Effector CD8-positive, alpha-beta T cell (primary cell): Measurements from ENCODE around the gene GPR21.

Source experiments
- DNase-seq: peaks from one replicate; lab custom pipeline; 2025; lab: John Stamatoyannopoulos, UW

Gene GPR21

GRCh38 chr9:123063896-123064295, 30.4 kb downstream of the GPR21 start:
- no peak for DNase-seq

DNA sequence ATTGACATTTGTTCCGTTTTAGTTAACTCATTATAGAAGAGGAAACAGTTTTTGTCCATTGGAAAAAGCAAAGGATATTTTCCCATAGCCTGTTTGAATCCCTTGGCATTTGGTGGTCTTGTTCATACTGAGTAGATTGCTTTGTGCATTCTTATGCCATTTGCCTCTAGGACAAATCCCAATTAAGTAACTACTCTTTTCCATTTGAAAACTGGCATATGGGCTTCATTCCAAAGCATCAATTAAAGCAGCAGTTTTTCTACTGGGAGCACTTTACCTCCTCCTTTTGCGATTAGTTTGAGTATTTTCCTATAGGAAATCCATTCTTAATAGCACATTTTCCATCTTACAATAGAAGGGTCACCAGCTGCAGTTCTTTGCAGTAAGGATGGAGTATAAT, 31.2 kb downstream of the GPR21 start:
- no peak for DNase-seq

- DNase-seq: no peak
These were observed 31.7 kb downstream of the GPR21 start for GRCh38 chr9:123065196-123065595.

DNA sequence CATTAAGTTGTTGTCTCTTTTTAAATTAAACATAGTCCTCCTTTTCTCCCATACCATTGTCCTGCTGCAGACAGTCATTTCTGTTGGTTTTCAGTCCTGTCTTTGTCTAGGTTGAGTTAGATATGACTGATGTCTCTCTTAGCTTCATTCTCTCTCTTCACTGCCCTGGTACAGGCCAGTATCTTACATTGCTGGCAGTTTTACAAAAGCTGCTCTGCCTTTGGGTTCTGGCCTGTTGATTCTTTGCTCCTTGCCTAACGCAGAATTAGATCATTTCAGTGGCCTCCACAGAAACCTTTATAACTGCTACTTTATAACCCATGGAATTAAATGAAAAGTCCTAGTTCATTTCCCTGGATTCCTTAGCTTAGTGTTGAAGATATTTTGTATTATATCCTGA, 33.7 kb downstream of the GPR21 start:
- no peak for DNase-seq

GRCh38 chr9:123069010-123069481, 35.6 kb downstream of the GPR21 start:
- no peak for DNase-seq

DNA sequence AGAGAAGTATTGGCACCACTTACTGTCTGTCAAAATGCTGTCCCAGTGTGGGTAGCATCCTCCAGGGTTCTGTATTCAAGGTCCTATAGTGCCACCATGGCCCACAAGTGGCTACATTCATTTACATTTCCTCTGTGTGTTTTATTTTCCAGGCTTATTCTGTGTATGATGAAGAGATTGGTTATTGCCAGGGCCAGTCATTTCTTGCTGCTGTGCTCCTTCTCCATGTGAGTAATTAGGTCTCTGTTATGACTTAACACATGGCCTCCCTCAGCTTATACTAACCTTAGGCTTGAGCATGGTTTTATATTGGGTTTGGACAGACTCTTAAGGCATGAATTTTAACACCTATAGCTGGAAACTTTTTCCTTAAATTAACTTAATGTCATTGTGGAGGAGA, 36.7 kb downstream of the GPR21 start:
- no peak for DNase-seq

GRCh38 chr9:123072407-123072995, 39.0 kb downstream of the GPR21 start:
- DNase-seq: no peak

DNA sequence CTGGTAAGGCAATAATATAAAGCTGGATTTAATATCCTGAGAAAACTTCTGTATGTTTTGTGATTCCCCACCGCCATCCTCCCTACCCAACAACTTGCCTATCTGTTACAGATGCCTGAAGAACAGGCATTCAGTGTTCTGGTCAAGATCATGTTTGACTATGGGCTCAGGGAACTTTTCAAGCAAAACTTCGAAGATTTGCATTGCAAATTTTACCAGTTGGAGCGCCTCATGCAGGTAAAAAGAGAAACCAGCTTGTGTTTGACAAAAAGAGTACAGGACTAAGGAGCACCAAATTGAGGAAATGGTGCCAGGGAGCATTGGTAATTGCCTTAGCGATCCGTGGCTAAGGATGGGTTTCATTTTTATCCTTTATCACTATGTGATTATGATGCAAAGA, 40.0 kb downstream of the GPR21 start:
- DNase-seq: no peak

- DNase-seq: no peak
These were observed 40.5 kb downstream of the GPR21 start for GRCh38 chr9:123073991-123074422.

- no peak for DNase-seq
These were observed 41.2 kb downstream of the GPR21 start for GRCh38 chr9:123074628-123075027.

DNA sequence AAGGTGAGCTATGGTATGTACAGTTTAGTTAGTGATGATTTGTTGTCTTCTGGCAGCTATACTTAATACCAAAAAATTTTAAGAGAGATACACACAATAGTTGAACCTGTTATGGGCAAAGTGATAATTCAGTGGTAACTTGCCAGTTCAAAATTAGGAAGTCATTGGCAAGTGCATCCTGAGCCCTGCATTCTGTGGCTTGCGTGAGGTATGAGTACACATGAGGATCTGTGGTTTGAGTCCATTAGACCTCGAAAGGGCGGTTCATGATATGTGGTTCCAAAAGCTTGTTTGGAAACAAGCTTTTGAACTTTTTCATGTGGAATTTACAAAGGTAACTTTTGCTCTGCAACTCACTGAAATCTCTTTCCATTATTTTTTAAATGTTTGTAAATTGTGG, 47.0 kb downstream of the GPR21 start:
- no peak for DNase-seq

DNA sequence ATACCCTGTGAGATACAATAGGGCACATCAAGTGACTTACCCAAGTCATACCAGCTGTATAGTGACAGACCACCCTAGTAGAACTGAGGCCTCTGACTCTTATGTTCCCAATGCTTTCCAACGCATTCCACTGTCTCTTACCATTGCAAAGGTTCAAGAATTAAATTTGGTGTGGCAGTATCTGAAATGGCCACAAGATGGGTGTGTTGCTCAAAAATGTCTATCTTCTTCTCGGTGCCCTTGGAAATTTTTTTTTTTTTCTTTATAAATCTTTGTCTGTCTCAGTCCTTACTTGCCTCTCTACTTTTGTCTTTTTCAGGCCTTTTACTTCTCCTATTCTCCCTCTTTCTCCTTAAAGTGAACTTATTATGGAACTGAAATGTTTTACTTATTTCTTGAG, 48.4 kb downstream of the GPR21 start:
- DNase-seq: no peak

GRCh38 chr9:123083680-123084079, 50.2 kb downstream of the GPR21 start:
- no peak for DNase-seq

DNA sequence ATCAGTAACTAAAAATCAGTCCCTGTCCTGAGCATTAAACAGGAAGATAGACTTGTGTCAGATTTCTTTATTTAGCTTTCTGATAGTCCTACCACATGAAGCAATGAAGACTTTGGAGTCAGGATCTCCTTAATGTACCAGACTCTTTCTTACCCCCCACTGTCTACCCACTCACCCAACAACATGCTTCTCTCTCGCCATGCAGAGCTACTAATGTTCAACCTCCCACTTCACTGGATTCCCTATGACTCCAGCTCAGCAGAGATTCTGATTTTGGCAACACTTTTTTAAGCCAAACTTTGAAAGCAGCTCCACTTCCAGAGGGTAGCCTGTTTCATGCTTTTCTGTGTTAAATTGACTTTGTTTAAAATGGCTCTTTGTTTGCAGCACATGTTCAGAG, 50.8 kb downstream of the GPR21 start:
- no peak for DNase-seq
